OCI-LY7 (cell line): ENCODE measurements around the gene ZNF277. TPM values are rescaled to one million over a fixed set of nuclear protein-coding genes. Genes with fewer than 3 reads are reported as not detected.

Source experiments
- BruUV-seq: library from RNA; stranded (reverse); fragments of 400-500 nt; replicated peaks from 2 replicates; lab custom pipeline; 2021; lab: Mats Ljungman, UMichigan
- CTCF ChIA-PET: fragments of 300-600 bp; sonication (Branson Sonifier 250); formaldehyde crosslinking; loops from one replicate; lab custom pipeline; 2022; ENCODE audit warnings: antibody characterized with exemption; ENCODE audit not compliant: unreplicated experiment; lab: Charles Lee
- POLR2A ChIA-PET: fragments of 300-600 bp; sonication (Branson Sonifier 250); formaldehyde crosslinking; loops from one replicate; lab custom pipeline; 2022; ENCODE audit warnings: antibody characterized with exemption; lab: Charles Lee
- DNase-seq: peaks from one replicate; pipeline ENCODE4 v3.0.0-alpha.2; 2015; ENCODE audit warnings: low spot score
- H2AFZ ChIP-seq: fragments of 200-600 bp; sonication (generic), shearing (Covaris generic); 2 replicates; pipeline ENCODE4 v1.6.1; 2014; ENCODE audit warnings: mild to moderate bottlenecking, antibody characterized with exemption, low read length, moderate library complexity
- H3K27ac ChIP-seq: fragments of 200-600 bp; sonication (generic); 2 replicates; pipeline ENCODE4 v1.5.1; 2014; ENCODE audit warnings: mixed run types, low read depth, mild to moderate bottlenecking, moderate library complexity, low read length, inconsistent platforms; ENCODE audit not compliant: poor library complexity, severe bottlenecking
- H3K36me3 ChIP-seq: fragments of 200-600 bp; sonication (generic); 2 replicates; pipeline ENCODE4 v1.6.1; 2014; ENCODE audit warnings: mild to moderate bottlenecking, antibody characterized with exemption, low read length, moderate library complexity, mixed read lengths; ENCODE audit not compliant: insufficient read depth
- H3K4me1 ChIP-seq: fragments of 200-600 bp; sonication (generic); 2 replicates; pipeline ENCODE4 v1.5.1; 2014; ENCODE audit warnings: mild to moderate bottlenecking, low read length; ENCODE audit not compliant: insufficient read depth, poor library complexity, severe bottlenecking
- H3K4me2 ChIP-seq: fragments of 200-600 bp; sonication (generic); 2 replicates; pipeline ENCODE4 v1.6.1; 2014; ENCODE audit warnings: mild to moderate bottlenecking, low read length
- H3K4me3 ChIP-seq: fragments of 200-600 bp; sonication (generic); 2 replicates; pipeline ENCODE4 v1.5.1; 2014; ENCODE audit warnings: mild to moderate bottlenecking, low read depth, low read length; ENCODE audit not compliant: poor library complexity, severe bottlenecking
- H3K79me2 ChIP-seq: fragments of 200-600 bp; sonication (generic); 2 replicates; pipeline ENCODE4 v1.6.1; 2016; ENCODE audit warnings: low read depth, mild to moderate bottlenecking, low read length, moderate library complexity, mixed read lengths; ENCODE audit not compliant: insufficient read depth
- H3K9me2 ChIP-seq: fragments of 200-600 bp; sonication (generic); 2 replicates; pipeline ENCODE4 v1.6.1; 2016; ENCODE audit warnings: mild to moderate bottlenecking, low read length, mixed read lengths; ENCODE audit not compliant: insufficient read depth
- H3K9me3 ChIP-seq: fragments of 200-600 bp; sonication (generic); 2 replicates; pipeline ENCODE4 v1.6.1; 2014; ENCODE audit warnings: mild to moderate bottlenecking, mixed run types, low read length, mixed read lengths
- H4K20me1 ChIP-seq: fragments of 200-600 bp; sonication (generic); 2 replicates; pipeline ENCODE4 v1.6.1; 2014; ENCODE audit warnings: mild to moderate bottlenecking, antibody characterized with exemption, low read length, moderate library complexity, mixed read lengths; ENCODE audit not compliant: insufficient read depth
- CTCF ChIP-seq: fragments of 200-600 bp; sonication (generic); conservative IDR thresholded peaks from 2 replicates; pipeline ENCODE4 v1.5.1; 2014; ENCODE audit warnings: mild to moderate bottlenecking, antibody characterized with exemption, low read length, moderate library complexity, mixed read lengths
- EZH2phosphoT487 ChIP-seq: fragments of 200-600 bp; sonication (generic); IDR thresholded peaks from 2 replicates; pipeline ENCODE4 v1.6.1; 2018; ENCODE audit warnings: low read depth, borderline replicate concordance, mild to moderate bottlenecking, mixed run types, antibody characterized with exemption, low read length, moderate library complexity, mixed read lengths
- intact Hi-C: fragments of 100-400 bp; cut with micrococcal nuclease; formaldehyde crosslinking; loops from one replicate; pipeline ENCODE4 v1.10.0; 2022; ENCODE audit not compliant: unreplicated experiment
- total RNA-seq, 2 experiments: library from RNA; depleted of rRNA in 1 of 2; stranded (reverse); fragments of >200 nt in 1 of 2; shearing (Covaris generic) in 1 of 2; gene quantifications; 2 replicates each; pipeline ENCODE4 v1.2.3, GENCODE V29; 2014 to 2022

The ZNF277 gene
- total RNA-seq, 2 experiments from 2014 or later: 18.1 to 20.5 TPM

GRCh38 chr7:112174192-112174591, 32.3 kb upstream of the ZNF277 start:
- no TSS peak for BruUV-seq
- no peak overlapping the region for H3K27ac ChIP-seq
- no peak overlapping the region for H3K4me2 ChIP-seq
- ChIA-PET POLR2A (interaction anchor here (0.6 to 0.7 kb wide), 2 partner anchors 84 to 199 kb away, joined by 3 read pairs; no protein-coding TSS in a partner anchor), CTCF (no interaction called here)
- H3K36me3 ChIP-seq: no peaks in the 10 kb centered on the region
- H3K4me3 ChIP-seq: no peak overlapping the region
- H3K9me2 ChIP-seq: no peaks in the 10 kb centered on the region
- H4K20me1 ChIP-seq: no peaks in the 10 kb centered on the region
- H3K79me2 ChIP-seq: no peaks in the 10 kb centered on the region
- no peak overlapping the region for H2AFZ ChIP-seq
- TF ChIP-seq EZH2phosphoT487 (no peak), CTCF (no peak)
- H3K9me3 ChIP-seq: no peaks in the 10 kb centered on the region
- intact Hi-C loops: no loop called here
- H3K4me1 ChIP-seq: no peaks in the 10 kb centered on the region
- no peak for DNase-seq

DNA sequence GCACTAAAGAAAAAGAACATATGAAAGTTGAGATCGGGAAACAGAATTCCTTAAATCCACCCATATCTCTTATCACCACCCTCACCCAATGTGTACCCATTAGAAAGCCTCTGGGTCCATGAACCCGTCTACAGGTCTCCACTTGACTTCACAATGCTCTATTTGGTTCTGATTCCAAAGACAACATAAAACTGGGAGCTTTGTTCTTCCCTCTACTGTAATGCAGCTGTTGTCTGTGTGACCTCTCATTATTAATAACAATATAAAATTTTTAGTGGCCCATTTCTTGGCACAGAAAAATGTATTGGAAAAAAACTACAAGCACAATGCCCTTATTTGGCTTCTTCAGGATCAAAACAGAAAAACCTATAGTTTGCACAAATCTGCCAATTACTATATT, 30.3 kb upstream of the ZNF277 start:
- no peak overlapping the region for H2AFZ ChIP-seq
- H3K4me1 ChIP-seq: no peaks in the 10 kb centered on the region
- no peak overlapping the region for H3K4me2 ChIP-seq
- no peaks in the 10 kb centered on the region for H3K79me2 ChIP-seq
- TF ChIP-seq CTCF (no peak), EZH2phosphoT487 (no peak)
- no peak for DNase-seq
- H3K4me3 ChIP-seq: no peak overlapping the region
- no TSS peak for BruUV-seq
- intact Hi-C loops: no loop called here
- H3K27ac ChIP-seq: no peak overlapping the region
- H3K9me3 ChIP-seq: no peaks in the 10 kb centered on the region
- CTCF ChIA-PET: no interaction called here
- H3K36me3 ChIP-seq: no peaks in the 10 kb centered on the region
- H3K9me2 ChIP-seq: no peaks in the 10 kb centered on the region
- H4K20me1 ChIP-seq: no peaks in the 10 kb centered on the region
- POLR2A ChIA-PET: interaction anchor here (0.6 kb wide), 1 partner anchor 191 kb away, joined by 3 read pairs; no protein-coding TSS in a partner anchor

DNA sequence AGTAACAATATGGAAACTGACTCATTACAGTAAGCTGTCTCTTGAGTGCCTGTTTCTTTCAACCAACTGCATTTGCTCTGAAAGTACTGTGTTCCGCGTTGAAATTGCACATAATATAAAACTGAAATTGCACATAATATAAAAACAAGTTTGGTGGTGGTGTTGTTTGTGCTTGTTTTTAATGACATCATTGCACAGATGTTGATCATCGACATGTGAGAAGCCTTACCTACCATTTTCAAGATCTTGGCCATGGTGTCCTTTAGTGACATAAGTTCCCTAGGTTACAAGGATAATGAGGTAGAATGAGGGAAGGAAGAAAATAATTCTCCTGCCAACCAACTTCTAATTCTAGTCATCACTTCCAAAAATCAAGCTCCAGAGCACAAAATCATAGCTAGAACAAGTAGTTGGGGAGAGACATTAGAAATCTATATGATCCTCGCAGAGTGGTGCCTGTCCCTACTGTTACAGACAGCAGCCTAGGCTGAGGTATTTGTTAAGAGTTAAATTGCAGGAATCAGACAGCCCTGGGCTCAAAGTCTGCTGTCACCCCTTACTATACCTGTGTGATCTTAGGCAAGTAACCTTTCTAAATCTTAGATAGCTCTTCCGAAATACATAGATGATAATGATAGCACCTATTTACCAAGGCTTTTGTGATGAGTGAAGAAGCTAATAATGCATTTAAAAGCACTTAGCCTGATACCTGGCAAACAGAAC, 29.6 kb upstream of the ZNF277 start:
- BruUV-seq: no TSS peak
- no peak for DNase-seq
- Histone ChIP-seq H3K79me2 (no peaks in the 10 kb centered on the region), H2AFZ (no peak overlapping the region), H3K9me2 (no peaks in the 10 kb centered on the region), H3K4me2 (no peak overlapping the region), H3K9me3 (no peaks in the 10 kb centered on the region), H3K4me3 (no peak overlapping the region), H3K36me3 (no peaks in the 10 kb centered on the region), H3K27ac (no peak overlapping the region), H4K20me1 (no peaks in the 10 kb centered on the region; the same call in 1 of the 2 replicates), H3K4me1 (no peaks in the 10 kb centered on the region)
- TF ChIP-seq CTCF (no peak), EZH2phosphoT487 (no peak)
- intact Hi-C loops: no loop called here
- ChIA-PET CTCF (no interaction called here), POLR2A (interaction anchor here (0.6 to 0.8 kb wide), 3 partner anchors 156 to 315 kb away, joined by 3 read pairs; no protein-coding TSS in a partner anchor)
